Peyer's patch (tissue), 4 donors: Measurements from ENCODE around the gene LRP2BP. TPM values are rescaled to one million over a fixed set of nuclear protein-coding genes. Genes with fewer than 3 reads are reported as not detected.

Experiments used
- DNase-seq, 3 donors: peaks; one replicate each; pipeline ENCODE4 v3.0.0-alpha.2; 2017 to 2019
- H3K27ac ChIP-seq, 4 donors: fragments of 200-600 bp; sonication (generic); one replicate each; pipeline ENCODE4 v1.5.1; 2016 to 2019
- H3K27me3 ChIP-seq, 2 donors: fragments of 200-600 bp; sonication (generic); one replicate each; pipeline ENCODE4 v1.5.1; 2019
- H3K36me3 ChIP-seq, 3 donors: fragments of 200-600 bp; sonication (generic); one replicate each; pipeline ENCODE4 v1.5.1; 2016 to 2019
- H3K4me1 ChIP-seq, 4 donors: fragments of 200-600 bp; sonication (generic); one replicate each; pipeline ENCODE4 v1.5.1; 2016 to 2019
- H3K4me3 ChIP-seq, 4 donors: fragments of 200-600 bp; sonication (generic); 1 replicate in 3 of 4; 2 replicates in 1 of 4; pipeline ENCODE4 v1.5.1; 2016 to 2019; ENCODE audit warnings: mild to moderate bottlenecking in 1 of 4
- H3K9me3 ChIP-seq, 4 donors: fragments of 200-600 bp; sonication (generic); one replicate each; pipeline ENCODE4 v1.5.1; 2016 to 2019; ENCODE audit warnings: mild to moderate bottlenecking in 1 of 4
- POLR2A ChIP-seq, 2 donors: fragments of 450-650 bp; IDR thresholded peaks; one replicate each; pipeline ENCODE4 v1.5.1; 2017; ENCODE audit warnings: antibody characterized with exemption in 2 of 2, mild to moderate bottlenecking in 2 of 2, moderate library complexity in 2 of 2
- total RNA-seq, 4 donors: library from RNA; depleted of rRNA; stranded (reverse); fragments of >200 nt; gene quantifications; one replicate each; pipeline ENCODE4 v1.1.0, GENCODE V29; 2016
- TF ChIP-seq, protein P1 (sequence below), 6 experiments: fragments of 450-650 bp in 4 of 6; fragments of 200-600 bp in 2 of 6; sonication (generic) in 1 of 6; IDR thresholded peaks; one replicate each; pipeline ENCODE4 v1.5.1; 2017 to 2019; ENCODE audit warnings: antibody characterized with exemption in 6 of 6, mild to moderate bottlenecking in 3 of 6, moderate library complexity in 1 of 6

Gene LRP2BP
- total RNA-seq, 4 donors from 2014 or later, result 0.35 to 1.2 TPM; not detected in 2

- DNase-seq, result no peak
- Histone ChIP-seq H3K27me3 (no peaks in the 10 kb centered on the region), H3K27ac (no peak overlapping the region), H3K4me1 (no peaks in the 10 kb centered on the region), H3K36me3 (peaks cover 0 to 55% (median 0%) of the 10 kb centered on the region in 3 donors), H3K9me3 (no peaks in the 10 kb centered on the region), H3K4me3 (no peak overlapping the region)
- TF ChIP-seq, protein P1, sequence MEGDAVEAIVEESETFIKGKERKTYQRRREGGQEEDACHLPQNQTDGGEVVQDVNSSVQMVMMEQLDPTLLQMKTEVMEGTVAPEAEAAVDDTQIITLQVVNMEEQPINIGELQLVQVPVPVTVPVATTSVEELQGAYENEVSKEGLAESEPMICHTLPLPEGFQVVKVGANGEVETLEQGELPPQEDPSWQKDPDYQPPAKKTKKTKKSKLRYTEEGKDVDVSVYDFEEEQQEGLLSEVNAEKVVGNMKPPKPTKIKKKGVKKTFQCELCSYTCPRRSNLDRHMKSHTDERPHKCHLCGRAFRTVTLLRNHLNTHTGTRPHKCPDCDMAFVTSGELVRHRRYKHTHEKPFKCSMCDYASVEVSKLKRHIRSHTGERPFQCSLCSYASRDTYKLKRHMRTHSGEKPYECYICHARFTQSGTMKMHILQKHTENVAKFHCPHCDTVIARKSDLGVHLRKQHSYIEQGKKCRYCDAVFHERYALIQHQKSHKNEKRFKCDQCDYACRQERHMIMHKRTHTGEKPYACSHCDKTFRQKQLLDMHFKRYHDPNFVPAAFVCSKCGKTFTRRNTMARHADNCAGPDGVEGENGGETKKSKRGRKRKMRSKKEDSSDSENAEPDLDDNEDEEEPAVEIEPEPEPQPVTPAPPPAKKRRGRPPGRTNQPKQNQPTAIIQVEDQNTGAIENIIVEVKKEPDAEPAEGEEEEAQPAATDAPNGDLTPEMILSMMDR (IDR thresholded peaks at IDR 0.05), result no peak
- no peak for TF ChIP-seq POLR2A (IDR thresholded peaks at IDR 0.05)
These were observed 21.2 kb upstream of the LRP2BP start for GRCh38 chr4:185416955-185417354.

DNA sequence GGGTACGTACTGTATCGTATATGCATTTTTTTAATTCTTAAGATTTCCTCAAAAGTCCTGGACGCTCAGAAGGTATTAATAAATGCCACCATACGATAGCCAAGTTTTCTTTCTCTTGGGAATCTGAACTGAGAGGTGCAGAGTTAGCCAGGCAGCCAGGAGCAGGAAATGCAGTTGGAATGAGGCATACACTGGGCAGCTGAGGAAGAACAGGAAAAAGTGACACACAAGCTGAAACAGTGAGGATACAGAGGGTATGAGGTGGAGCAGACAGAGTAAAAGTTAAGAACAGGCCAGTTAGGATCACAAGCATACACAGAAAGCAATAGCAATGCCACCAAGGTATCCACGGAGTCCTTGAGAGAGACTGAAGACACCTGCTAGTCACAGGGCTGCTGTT lies 16.7 kb upstream of the LRP2BP start:
- Histone ChIP-seq H3K4me3 (no peak overlapping the region), H3K36me3 (peaks cover 0 to 77% (median 0%) of the 10 kb centered on the region in 3 donors), H3K9me3 (no peaks in the 10 kb centered on the region), H3K4me1 (no peaks in the 10 kb centered on the region), H3K27ac (no peak overlapping the region), H3K27me3 (no peaks in the 10 kb centered on the region)
- no peak for DNase-seq
- TF ChIP-seq POLR2A (IDR thresholded peaks at IDR 0.05), result no peak
- TF ChIP-seq, protein P1 (IDR thresholded peaks at IDR 0.05), result no peak

GRCh38 chr4:185411849-185412248 lies 16.1 kb upstream of the LRP2BP start:
- Histone ChIP-seq H3K27ac (no peak overlapping the region), H3K36me3 (peaks cover 0 to 76% (median 0%) of the 10 kb centered on the region in 3 donors), H3K27me3 (no peaks in the 10 kb centered on the region), H3K4me1 (no peaks in the 10 kb centered on the region), H3K4me3 (no peak overlapping the region), H3K9me3 (no peaks in the 10 kb centered on the region)
- TF ChIP-seq, protein P1 (IDR thresholded peaks at IDR 0.05), result no peak
- no peak for TF ChIP-seq POLR2A (IDR thresholded peaks at IDR 0.05)
- DNase-seq, result no peak

GRCh38 chr4:185408432-185408831 lies 12.7 kb upstream of the LRP2BP start:
- Histone ChIP-seq H3K27ac (no peak overlapping the region), H3K9me3 (no peaks in the 10 kb centered on the region), H3K4me1 (no peaks in the 10 kb centered on the region), H3K36me3 (peaks cover 0 to 65% (median 0%) of the 10 kb centered on the region in 3 donors), H3K4me3 (no peak overlapping the region), H3K27me3 (no peaks in the 10 kb centered on the region)
- no peak for DNase-seq
- TF ChIP-seq, protein P1 (IDR thresholded peaks at IDR 0.05), result no peak
- TF ChIP-seq POLR2A (IDR thresholded peaks at IDR 0.05), result no peak

GRCh38 chr4:185405296-185405999 lies 9.7 kb upstream of the LRP2BP start:
- no peak for DNase-seq
- Histone ChIP-seq H3K27me3 (no peaks in the 10 kb centered on the region), H3K9me3 (no peaks in the 10 kb centered on the region), H3K36me3 (peaks cover 0 to 73% (median 0%) of the 10 kb centered on the region in 3 donors), H3K4me3 (no peak overlapping the region), H3K27ac (no peak overlapping the region), H3K4me1 (no peaks in the 10 kb centered on the region)
- TF ChIP-seq, protein P1 (IDR thresholded peaks at IDR 0.05), result no peak
- no peak for TF ChIP-seq POLR2A (IDR thresholded peaks at IDR 0.05)
